Adrenal gland (tissue), 19 donors: ENCODE measurements around the gene GPRC5B. TPM values are rescaled to one million over a fixed set of nuclear protein-coding genes. Genes with fewer than 3 reads are reported as not detected.
A peak's percentile ranks its signal among the peaks of the same experiment; 100 is the strongest.

ENCODE experiments used
- DNase-seq, 7 donors: peaks; one replicate each; pipeline ENCODE4 v3.0.0-alpha.2; 2019 to 2020
- H3K27ac ChIP-seq, 5 donors: fragments of 200-600 bp; sonication (generic) in 4 of 5; 1 replicate in 3 of 5; 2 replicates in 2 of 5; pipeline versions ENCODE4 v1.5.1 to v1.8.0; 2016 to 2020; ENCODE audit warnings: mild to moderate bottlenecking in 1 of 5
- H3K27me3 ChIP-seq: fragments of 200-600 bp; 2 replicates; pipeline ENCODE4 v1.8.0; 2021
- H3K36me3 ChIP-seq, 2 donors: fragments of 200-600 bp; replicated peaks in 1 of 2; 1 replicate in 1 of 2; 2 replicates in 1 of 2; pipeline versions ENCODE4 v1.5.1 to v1.8.0; 2018 to 2022
- H3K4me1 ChIP-seq, 2 donors: fragments of 200-600 bp; replicated peaks in 1 of 2; 1 replicate in 1 of 2; 2 replicates in 1 of 2; pipeline versions ENCODE4 v1.5.1 to v1.8.0; 2018 to 2021
- H3K4me3 ChIP-seq, 4 donors: fragments of 200-600 bp; sonication (generic) in 3 of 4; one replicate each; pipeline ENCODE4 v1.5.1; 2016 to 2018
- H3K9me3 ChIP-seq, 3 donors: fragments of 200-600 bp; sonication (generic) in 1 of 3; replicated peaks in 1 of 3; 1 replicate in 2 of 3; 2 replicates in 1 of 3; pipeline versions ENCODE4 v1.5.1 to v1.8.0; 2016 to 2021
- CTCF ChIP-seq, 6 experiments: fragments of 450-650 bp in 4 of 6; fragments of 200-600 bp in 2 of 6; sonication (generic) in 1 of 6; IDR thresholded peaks; 1 replicate in 5 of 6; 2 replicates in 1 of 6; pipeline versions ENCODE4 v1.5.1 to v1.8.0; 2016 to 2021; ENCODE audit warnings: antibody characterized with exemption in 6 of 6, mild to moderate bottlenecking in 2 of 6, moderate library complexity in 1 of 6
- POLR2A ChIP-seq, 2 donors: fragments of 450-650 bp; IDR thresholded peaks; one replicate each; pipeline ENCODE4 v1.6.1; 2017; ENCODE audit warnings: antibody characterized with exemption in 2 of 2, mild to moderate bottlenecking in 2 of 2, moderate library complexity in 1 of 2
- WGBS, 4 donors: extraction: QIAGEN DNeasy Blood & Tissue Kit in 2 of 4; methylation state at CpG; one replicate each; pipeline versions ENCODE4 v1.1.5 to v1.1.7; 2013 to 2017; 5-methylcytosine and 5-hydroxymethylcytosine counted together
- intact Hi-C, 2 donors: fragments of 100-400 bp; cut with DNase I; formaldehyde crosslinking; loops; one replicate each; pipeline versions ENCODE4 v1.14.1 to v1.15.0; 2022 to 2023
- long read RNA-seq, 10 donors: library from polyadenylated mRNA in 3 of 10; unstranded in 2 of 10; stranded (forward) in 1 of 10; transcript quantifications; one replicate each; pipeline ENCODE4 v2.0.0 and lab custom pipeline, GENCODE V29; 2021 to 2026
- polyA plus RNA-seq, 3 donors: library from polyadenylated mRNA; stranded (reverse); fragments of 200-250 nt in 2 of 3; fragments of 350-450 nt in 1 of 3; fragmentation: Illumina TruSeq in 1 of 3; extraction: RNeasy Lipid Tissue Mini Kit (QIAGEN cat#74804) in 1 of 3; gene quantifications; one replicate each; pipeline ENCODE4 v1.2.3, GENCODE V29; 2013 to 2014
- total RNA-seq, 9 donors: library from RNA; depleted of rRNA in 4 of 9; stranded (reverse); fragments of >200 nt in 4 of 9; fragments of 120-200 nt in 1 of 9; fragmentation: NEBNext Ultra II Directional in 1 of 9; extraction: Animal tissue kit (Norgen Biotek cat#: 25700) in 1 of 9; gene quantifications; one replicate each; pipeline versions ENCODE4 v1.1.0 to v1.2.4, GENCODE V29; 2013 to 2023
- donor health status: healthy with polysubstance abuse.
- donor health status: Bipolar disorder and iron deficiency.
- donor health status: DM: yes; HTN: yes; CAD: no.
- donor health status: DM: no; HTN: no; CAD: no.
- donor health status: DM: no; HTN: no; CAD: no.
- donor health status: DM: yes; HTN: yes; CAD: no.

The GPRC5B gene, protein sequence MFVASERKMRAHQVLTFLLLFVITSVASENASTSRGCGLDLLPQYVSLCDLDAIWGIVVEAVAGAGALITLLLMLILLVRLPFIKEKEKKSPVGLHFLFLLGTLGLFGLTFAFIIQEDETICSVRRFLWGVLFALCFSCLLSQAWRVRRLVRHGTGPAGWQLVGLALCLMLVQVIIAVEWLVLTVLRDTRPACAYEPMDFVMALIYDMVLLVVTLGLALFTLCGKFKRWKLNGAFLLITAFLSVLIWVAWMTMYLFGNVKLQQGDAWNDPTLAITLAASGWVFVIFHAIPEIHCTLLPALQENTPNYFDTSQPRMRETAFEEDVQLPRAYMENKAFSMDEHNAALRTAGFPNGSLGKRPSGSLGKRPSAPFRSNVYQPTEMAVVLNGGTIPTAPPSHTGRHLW
- total RNA-seq (10 to 100 TPM in 8 of 9 donors, 1 to 10 TPM in 1; 7.9 to 26.4 (median 23.2) TPM), polyA plus RNA-seq (10 to 100 TPM; 10.2 to 16.2 (median 12.1) TPM)
- long read RNA-seq, donor 1, full-length matches to known transcripts: 1 of 1 reads
- long read RNA-seq, donor 1, partial matches to known transcripts: 0 of 1 reads
- long read RNA-seq, donor 1, other reads (novel, unspliced or antisense): 0 of 1 reads
- long read RNA-seq, donor 2, full-length matches to known transcripts: 6 of 6 reads
- long read RNA-seq, donor 2, partial matches to known transcripts: 0 of 6 reads
- long read RNA-seq, donor 2, other reads (novel, unspliced or antisense): 0 of 6 reads
- long read RNA-seq, donor 3, full-length matches to known transcripts: 7 of 7 reads
- long read RNA-seq, donor 3, partial matches to known transcripts: 0 of 7 reads
- long read RNA-seq, donor 3, other reads (novel, unspliced or antisense): 0 of 7 reads
- long read RNA-seq, donor 4, full-length matches to known transcripts: 8 of 9 reads
- long read RNA-seq, donor 4, partial matches to known transcripts: 0 of 9 reads
- long read RNA-seq, donor 4, other reads (novel, unspliced or antisense): 1 of 9 reads
- long read RNA-seq, donor 5, full-length matches to known transcripts: 35 of 39 reads
- long read RNA-seq, donor 5, partial matches to known transcripts: 3 of 39 reads
- long read RNA-seq, donor 5, other reads (novel, unspliced or antisense): 1 of 39 reads
- long read RNA-seq, donor 6, full-length matches to known transcripts: 3 of 6 reads
- long read RNA-seq, donor 6, partial matches to known transcripts: 0 of 6 reads
- long read RNA-seq, donor 6, other reads (novel, unspliced or antisense): 3 of 6 reads
- long read RNA-seq, donor 7, full-length matches to known transcripts: 3 of 3 reads
- long read RNA-seq, donor 7, partial matches to known transcripts: 0 of 3 reads
- long read RNA-seq, donor 7, other reads (novel, unspliced or antisense): 0 of 3 reads
- long read RNA-seq, donor 8, full-length matches to known transcripts: 4 of 4 reads
- long read RNA-seq, donor 8, partial matches to known transcripts: 0 of 4 reads
- long read RNA-seq, donor 8, other reads (novel, unspliced or antisense): 0 of 4 reads
- long read RNA-seq, donor 9, full-length matches to known transcripts: 5 of 5 reads
- long read RNA-seq, donor 9, partial matches to known transcripts: 0 of 5 reads
- long read RNA-seq, donor 9, other reads (novel, unspliced or antisense): 0 of 5 reads
- long read RNA-seq, donor 10, full-length matches to known transcripts: 5 of 5 reads
- long read RNA-seq, donor 10, partial matches to known transcripts: 0 of 5 reads
- long read RNA-seq, donor 10, other reads (novel, unspliced or antisense): 0 of 5 reads

- peak; percentile 18 to 56 (median 38) for DNase-seq
- WGBS, 4 donors: 0 to 2% (median 2%) methylated on average over 1 to 85 of the region's 85 CpGs
- H3K27me3 ChIP-seq: no peaks in the 10 kb centered on the region
- H3K4me1 ChIP-seq: peaks cover 5 to 19% of the 10 kb centered on the region in 2 donors
- no peaks in the 10 kb centered on the region for H3K36me3 ChIP-seq
- H3K4me3 ChIP-seq: peak within 1 kb of the TSS; percentile 6 to 89 (median 38)
- TF ChIP-seq POLR2A (IDR thresholded peaks at IDR 0.05): peak in 1 of 2 donors; percentile 19
- peak in 1 of 6 experiments; percentile 13 for TF ChIP-seq CTCF (IDR thresholded peaks at IDR 0.05)
- H3K9me3 ChIP-seq: no peaks in the 10 kb centered on the region
- H3K27ac ChIP-seq: peak within 1 kb of the TSS in 2 of 5 donors; percentile 10 to 15
- intact Hi-C loops: loop anchor here (5.0 kb wide), 2 partner anchors 168 to 283 kb away; partner anchors contain the start of genes IQCK (in 1 of the 2) and KNOP1 (in 1 of the 2)
Measured at GRCh38 chr16:19884611-19885450, at the start of gene GPRC5B. TSS of gene GPRC5B (minus strand) at chr16:19884848. CDS start at chr16:19872845, 12,003 bp downstream.

DNA sequence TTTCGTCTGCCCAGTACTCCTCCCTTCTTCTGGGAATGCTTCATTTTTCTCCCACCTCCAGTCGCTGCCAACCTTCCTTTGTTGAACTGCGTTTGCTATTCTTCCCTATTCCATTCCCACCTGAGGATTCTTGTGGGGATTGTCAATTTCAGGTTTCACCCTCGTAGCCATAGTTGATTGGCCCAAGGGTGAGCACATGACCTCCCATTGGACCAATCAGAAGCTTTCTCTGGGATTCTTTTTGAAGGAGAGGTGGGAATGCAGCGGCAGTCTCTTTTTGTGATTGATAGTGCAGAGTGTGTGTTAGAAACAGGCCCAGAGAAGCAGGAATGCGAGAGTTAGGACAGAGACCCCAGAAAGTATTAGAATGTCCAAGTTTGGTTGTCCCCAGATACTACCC lies 49.1 kb upstream of the GPRC5B start:
- no peaks in the 10 kb centered on the region for H3K9me3 ChIP-seq
- TF ChIP-seq POLR2A (IDR thresholded peaks at IDR 0.05) (no peak), CTCF (IDR thresholded peaks at IDR 0.05) (no peak)
- no peaks in the 10 kb centered on the region for H3K27me3 ChIP-seq
- no peak for DNase-seq
- no peaks in the 10 kb centered on the region for H3K36me3 ChIP-seq
- H3K4me3 ChIP-seq: no peak overlapping the region
- H3K27ac ChIP-seq: no peak overlapping the region
- intact Hi-C loops: no loop called here
- no peaks in the 10 kb centered on the region for H3K4me1 ChIP-seq
- 53 to 70% (median 68%) methylated on average over 6 of the region's 6 CpGs for WGBS, 4 donors

DNA sequence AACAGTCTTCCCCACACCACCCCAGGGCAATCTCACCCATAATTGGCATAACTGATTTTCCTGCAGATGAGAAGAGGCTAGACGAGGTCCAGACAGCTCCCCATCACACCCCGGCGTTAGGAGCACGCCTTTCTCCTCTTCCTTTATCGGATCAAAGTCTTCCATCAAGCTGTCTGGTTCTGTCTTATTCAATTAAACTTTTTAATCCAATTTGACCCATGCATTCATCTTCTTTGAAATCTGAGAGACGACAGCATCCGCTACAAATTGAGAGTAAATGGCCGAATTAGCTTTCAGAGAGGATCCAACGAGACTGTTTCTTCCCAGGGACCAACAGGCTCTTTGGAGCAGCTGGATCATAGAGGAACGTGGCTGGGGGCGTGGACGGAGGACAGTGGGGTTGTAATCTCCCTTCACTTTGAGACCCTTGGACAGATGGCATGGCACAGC lies 44.4 kb upstream of the GPRC5B start:
- Histone ChIP-seq H3K9me3 (no peaks in the 10 kb centered on the region), H3K27me3 (no peaks in the 10 kb centered on the region), H3K27ac (no peak overlapping the region), H3K36me3 (no peaks in the 10 kb centered on the region), H3K4me3 (no peak overlapping the region), H3K4me1 (no peaks in the 10 kb centered on the region)
- WGBS, 4 donors: 62 to 75% (median 70%) methylated on average over 12 of the region's 12 CpGs
- intact Hi-C loops: no loop called here
- TF ChIP-seq CTCF (IDR thresholded peaks at IDR 0.05) (no peak), POLR2A (IDR thresholded peaks at IDR 0.05) (no peak)
- DNase-seq: peak in 1 of 7 donors; percentile 51
